ENCODE data around the gene BTNL9. TPM values are rescaled to one million over a fixed set of nuclear protein-coding genes. Genes with fewer than 3 reads are reported as not detected.

Gene BTNL9
- total and polyA plus RNA-seq, 2 of the 4 experiments (the other 2 are of a cell fraction), result not detected

- H3K27me3 ChIP-seq (ENCODE audit: control insufficient read depth, insufficient read depth, low read length), result peaks cover 7% of the 10 kb centered on the region
Observed at GRCh38 chr5:181064987-181065386, 24.9 kb downstream of the BTNL9 start.

More at GRCh38 chr5:181064987-181065386, 24.9 kb downstream of the BTNL9 start:
- Histone ChIP-seq H2BK120ac (ENCODE audit: low read depth, low read length) (no peak overlapping the region), H4K5ac (ENCODE audit: low read depth, low read length) (no peak overlapping the region), H3K23ac (ENCODE audit: low read depth, low read length) (no peak overlapping the region), H3K9me3 (ENCODE audit: control insufficient read depth, insufficient read depth, low read length) (no peaks in the 10 kb centered on the region; the same call in 1 of the 2 replicates), H2AK5ac (ENCODE audit: low read depth, low read length) (no peak overlapping the region), H3K27ac (ENCODE audit: insufficient read depth, low read length) (no peak overlapping the region), H3K14ac (replicated peaks; ENCODE audit: low read depth, low read length) (no peak overlapping the region), H3K4ac (ENCODE audit: low read depth, low read length) (no peak overlapping the region), H3K79me1 (ENCODE audit: low read depth in 1 of 2, low read length in 2 of 2) (no peaks in the 10 kb centered on the region), H3K4me2 (ENCODE audit: low read depth, low read length) (no peak overlapping the region), H4K91ac (ENCODE audit: insufficient read depth, low read depth, low read length) (no peak overlapping the region), H3K9ac (ENCODE audit: low read depth, low read length) (no peak overlapping the region), H3K4me1 (ENCODE audit: control insufficient read depth, insufficient read depth, low read length) (no peaks in the 10 kb centered on the region), H3K4me3 (ENCODE audit: insufficient read depth, low read depth, low read length) (no peak overlapping the region), H2BK15ac (ENCODE audit: low read depth, low read length) (no peak overlapping the region), H3K9me1 (ENCODE audit: insufficient read depth, low read length) (no peaks in the 10 kb centered on the region), H2AFZ (replicated peaks; ENCODE audit: low read length, poor library complexity) (peak overlapping the region; percentile 11), H2BK5ac (ENCODE audit: low read depth, low read length, poor library complexity, severe bottlenecking) (no peak overlapping the region), H3K18ac (ENCODE audit: low read depth, low read length) (no peak overlapping the region), H3K36me3 (ENCODE audit: control insufficient read depth, insufficient read depth, low read length) (no peaks in the 10 kb centered on the region), H2AK9ac (replicated peaks; ENCODE audit: low read depth, low read length, poor library complexity) (peak overlapping the region; percentile 28), H2BK20ac (ENCODE audit: low read depth, low read length) (no peak overlapping the region), H4K8ac (ENCODE audit: low read depth in 2 of 2, low read length in 2 of 2) (no peak overlapping the region), H4K20me1 (ENCODE audit: insufficient read depth, low read length) (no peaks in the 10 kb centered on the region), H3K56ac (ENCODE audit: extremely low read depth, insufficient read depth, low read length) (no peak overlapping the region)
- ATAC-seq (ENCODE audit: low read depth), result no peak
- ChIA-PET CTCF (no interaction called here), POLR2A (ENCODE audit: unreplicated experiment) (no interaction called here)
- TF ChIP-seq SMC3 (IDR thresholded peaks at IDR 0.05; ENCODE audit: low read depth, low read length), result no peak
- TF ChIP-seq RAD21 (IDR thresholded peaks at IDR 0.05; ENCODE audit: low read length), result no peak
- intact Hi-C loops (cut with micrococcal nuclease) (no loop called here), dilution Hi-C loops (cut with HindIII; ENCODE audit: low sequenced_read_pairs, unreplicated experiment) (no loop called here), in situ Hi-C loops (cut with MboI; ENCODE audit: low sequenced_read_pairs) (no loop called here)
- WGBS, 2 experiments (ENCODE audit: extremely low coverage in 2 of 2, insufficient read length in 1 of 2), result no CpG with 5 or more reads among the region's 7 CpGs
- BruUV-seq (replicated peaks), result no TSS peak
- DNase-seq, result no peak
